HepG2 (cell line): ENCODE data around the gene LAMA5. TPM values are rescaled to one million over a fixed set of nuclear protein-coding genes. Genes with fewer than 3 reads are reported as not detected.

ENCODE experiments used
- HNF4G ChIP-seq, 2 experiments: sonication (generic) in 1 of 2; formaldehyde crosslinking in 1 of 2; IDR thresholded peaks; 2 replicates each; pipeline versions ENCODE4 v1.4.0 to v1.6.1; 2011 to 2020; ENCODE audit warnings: borderline replicate concordance in 2 of 2, low read depth in 2 of 2, mild to moderate bottlenecking in 2 of 2, low read length in 1 of 2, missing genetic modification reagents in 1 of 2, moderate library complexity in 1 of 2
- HNRNPL ChIP-seq: fragments of 200-400 bp; formaldehyde crosslinking; IDR thresholded peaks from 2 replicates; pipeline ENCODE4 v1.6.1; 2017; ENCODE audit warnings: mild to moderate bottlenecking, low read depth, low read length
- KAT2B ChIP-seq: fragments of 150-350 bp; IDR thresholded peaks from 2 replicates; pipeline ENCODE4 v1.6.1; 2014; ENCODE audit warnings: low read depth, low read length, borderline replicate concordance
- MTA3 ChIP-seq: sonication (generic); formaldehyde crosslinking; IDR thresholded peaks from 2 replicates; pipeline ENCODE4 v1.4.0; 2020; ENCODE audit warnings: missing genetic modification reagents
- ZFP62 ChIP-seq: sonication (generic); formaldehyde crosslinking; IDR thresholded peaks from 2 replicates; pipeline ENCODE4 v1.4.0; 2020; ENCODE audit warnings: missing genetic modification reagents
- ZNF10 ChIP-seq: sonication (generic); formaldehyde crosslinking; IDR thresholded peaks from 2 replicates; pipeline ENCODE4 v1.4.0; 2020; ENCODE audit warnings: mild to moderate bottlenecking, low read depth, missing genetic modification reagents, borderline replicate concordance
- ZNF274 ChIP-seq: sonication (generic); formaldehyde crosslinking; IDR thresholded peaks from 2 replicates; pipeline ENCODE4 v1.5.1; 2020; ENCODE audit warnings: mild to moderate bottlenecking, missing genetic modification reagents
- ZNF383 ChIP-seq: sonication (generic); formaldehyde crosslinking; IDR thresholded peaks from 2 replicates; pipeline ENCODE4 v1.4.0; 2020; ENCODE audit warnings: missing genetic modification reagents, mild to moderate bottlenecking, borderline replicate concordance
- ZNF674 ChIP-seq: sonication (generic); formaldehyde crosslinking; IDR thresholded peaks from 2 replicates; pipeline ENCODE4 v1.5.0; 2020; ENCODE audit warnings: low read depth, mild to moderate bottlenecking, missing genetic modification reagents
- polyA plus RNA-seq, 8 experiments: library from polyadenylated mRNA; depleted of rRNA in 3 of 8; stranded (reverse) in 7 of 8; unstranded in 1 of 8; fragments of >200 nt; fragmentation: Illumina TruSeq in 4 of 8; extraction: Trizol in 4 of 8; gene quantifications; 2 replicates each; pipeline versions ENCODE4 v1.2.1 to v1.2.3, GENCODE V29; 2011 to 2016; ENCODE audit warnings: low read depth in 4 of 8, missing spikeins in 1 of 8, mixed read lengths in 1 of 8; ENCODE audit not compliant: insufficient read depth in 1 of 8
- total RNA-seq, 5 experiments: library from RNA; depleted of rRNA; stranded (reverse); fragments of >200 nt; fragmentation: Illumina TruSeq; extraction: Trizol; gene quantifications; 2 replicates each; pipeline ENCODE4 v1.2.3, GENCODE V29; 2016; ENCODE audit warnings: low read depth in 1 of 5
- TF ChIP-seq, protein P1 (sequence below), 2 experiments: fragments of 450-650 bp in 1 of 2; sonication (generic) in 1 of 2; formaldehyde crosslinking in 1 of 2; IDR thresholded peaks; 2 replicates each; pipeline versions ENCODE4 v1.6.1 to v1.8.0; 2016 to 2022; ENCODE audit warnings: antibody characterized with exemption in 1 of 2, mild to moderate bottlenecking in 1 of 2, missing genetic modification reagents in 1 of 2
- TF ChIP-seq, protein P2 (sequence below): sonication (generic); formaldehyde crosslinking; IDR thresholded peaks from 2 replicates; pipeline ENCODE4 v1.4.0; 2020; ENCODE audit warnings: missing genetic modification reagents, mild to moderate bottlenecking, borderline replicate concordance
- TF ChIP-seq, protein P3 (sequence below): sonication (generic); formaldehyde crosslinking; IDR thresholded peaks from 2 replicates; pipeline ENCODE4 v1.4.0; 2020; ENCODE audit warnings: missing genetic modification reagents
- TF ChIP-seq, protein P4 (sequence below): sonication (generic); formaldehyde crosslinking; IDR thresholded peaks from 2 replicates; pipeline ENCODE4 v1.4.0; 2020; ENCODE audit warnings: missing genetic modification reagents

The LAMA5 gene
- total and polyA plus RNA-seq, 2 of the 13 experiments (the other 11 are each of a cell fraction or from before 2014, with no cell fraction given): 21.0 to 44.7 TPM

DNA sequence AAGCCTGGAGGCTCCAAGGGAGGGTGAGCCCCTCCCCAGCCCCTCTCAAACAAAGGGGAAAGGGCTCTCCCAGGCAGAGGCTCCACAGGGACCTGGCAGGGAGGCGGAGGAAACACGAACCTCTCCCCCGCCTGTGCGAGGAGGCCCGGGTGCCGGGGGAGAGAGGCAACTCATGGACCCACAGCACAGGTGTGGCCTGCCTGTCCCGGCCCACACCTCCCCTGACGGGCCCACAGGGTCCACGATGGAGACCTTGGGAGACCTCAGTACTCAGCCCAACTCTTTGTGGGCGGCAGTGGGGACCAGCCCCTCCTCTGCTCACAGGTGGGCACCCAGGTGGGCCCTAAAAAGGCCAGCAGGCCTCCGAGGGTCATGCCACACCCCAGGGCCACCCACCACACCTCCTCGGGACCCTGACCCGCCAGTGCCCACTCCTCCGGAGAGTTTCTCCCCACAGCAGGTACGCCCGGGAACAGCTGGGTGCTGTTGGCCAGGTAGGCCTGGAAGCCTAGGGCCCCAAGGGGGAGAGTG is 12.2 kb downstream of the LAMA5 start (continued):
- TF ChIP-seq, protein P1, sequence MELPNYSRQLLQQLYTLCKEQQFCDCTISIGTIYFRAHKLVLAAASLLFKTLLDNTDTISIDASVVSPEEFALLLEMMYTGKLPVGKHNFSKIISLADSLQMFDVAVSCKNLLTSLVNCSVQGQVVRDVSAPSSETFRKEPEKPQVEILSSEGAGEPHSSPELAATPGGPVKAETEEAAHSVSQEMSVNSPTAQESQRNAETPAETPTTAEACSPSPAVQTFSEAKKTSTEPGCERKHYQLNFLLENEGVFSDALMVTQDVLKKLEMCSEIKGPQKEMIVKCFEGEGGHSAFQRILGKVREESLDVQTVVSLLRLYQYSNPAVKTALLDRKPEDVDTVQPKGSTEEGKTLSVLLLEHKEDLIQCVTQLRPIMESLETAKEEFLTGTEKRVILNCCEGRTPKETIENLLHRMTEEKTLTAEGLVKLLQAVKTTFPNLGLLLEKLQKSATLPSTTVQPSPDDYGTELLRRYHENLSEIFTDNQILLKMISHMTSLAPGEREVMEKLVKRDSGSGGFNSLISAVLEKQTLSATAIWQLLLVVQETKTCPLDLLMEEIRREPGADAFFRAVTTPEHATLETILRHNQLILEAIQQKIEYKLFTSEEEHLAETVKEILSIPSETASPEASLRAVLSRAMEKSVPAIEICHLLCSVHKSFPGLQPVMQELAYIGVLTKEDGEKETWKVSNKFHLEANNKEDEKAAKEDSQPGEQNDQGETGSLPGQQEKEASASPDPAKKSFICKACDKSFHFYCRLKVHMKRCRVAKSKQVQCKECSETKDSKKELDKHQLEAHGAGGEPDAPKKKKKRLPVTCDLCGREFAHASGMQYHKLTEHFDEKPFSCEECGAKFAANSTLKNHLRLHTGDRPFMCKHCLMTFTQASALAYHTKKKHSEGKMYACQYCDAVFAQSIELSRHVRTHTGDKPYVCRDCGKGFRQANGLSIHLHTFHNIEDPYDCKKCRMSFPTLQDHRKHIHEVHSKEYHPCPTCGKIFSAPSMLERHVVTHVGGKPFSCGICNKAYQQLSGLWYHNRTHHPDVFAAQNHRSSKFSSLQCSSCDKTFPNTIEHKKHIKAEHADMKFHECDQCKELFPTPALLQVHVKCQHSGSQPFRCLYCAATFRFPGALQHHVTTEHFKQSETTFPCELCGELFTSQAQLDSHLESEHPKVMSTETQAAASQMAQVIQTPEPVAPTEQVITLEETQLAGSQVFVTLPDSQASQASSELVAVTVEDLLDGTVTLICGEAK (IDR thresholded peaks at IDR 0.05): no peak
- TF ChIP-seq, protein P1 (CRISPR knock-in tag; IDR thresholded peaks at IDR 0.05): 0 out of 2 replicates have a peak, but pooled peaks have one; percentile 12
- no peak for TF ChIP-seq ZFP62
- TF ChIP-seq HNRNPL: 0 out of 2 replicates have a peak, but pooled peaks have one; percentile 52
- TF ChIP-seq ZNF674 (CRISPR knock-in tag): no peak
- TF ChIP-seq MTA3: no peak
- no peak for TF ChIP-seq KAT2B
- TF ChIP-seq, protein P2, sequence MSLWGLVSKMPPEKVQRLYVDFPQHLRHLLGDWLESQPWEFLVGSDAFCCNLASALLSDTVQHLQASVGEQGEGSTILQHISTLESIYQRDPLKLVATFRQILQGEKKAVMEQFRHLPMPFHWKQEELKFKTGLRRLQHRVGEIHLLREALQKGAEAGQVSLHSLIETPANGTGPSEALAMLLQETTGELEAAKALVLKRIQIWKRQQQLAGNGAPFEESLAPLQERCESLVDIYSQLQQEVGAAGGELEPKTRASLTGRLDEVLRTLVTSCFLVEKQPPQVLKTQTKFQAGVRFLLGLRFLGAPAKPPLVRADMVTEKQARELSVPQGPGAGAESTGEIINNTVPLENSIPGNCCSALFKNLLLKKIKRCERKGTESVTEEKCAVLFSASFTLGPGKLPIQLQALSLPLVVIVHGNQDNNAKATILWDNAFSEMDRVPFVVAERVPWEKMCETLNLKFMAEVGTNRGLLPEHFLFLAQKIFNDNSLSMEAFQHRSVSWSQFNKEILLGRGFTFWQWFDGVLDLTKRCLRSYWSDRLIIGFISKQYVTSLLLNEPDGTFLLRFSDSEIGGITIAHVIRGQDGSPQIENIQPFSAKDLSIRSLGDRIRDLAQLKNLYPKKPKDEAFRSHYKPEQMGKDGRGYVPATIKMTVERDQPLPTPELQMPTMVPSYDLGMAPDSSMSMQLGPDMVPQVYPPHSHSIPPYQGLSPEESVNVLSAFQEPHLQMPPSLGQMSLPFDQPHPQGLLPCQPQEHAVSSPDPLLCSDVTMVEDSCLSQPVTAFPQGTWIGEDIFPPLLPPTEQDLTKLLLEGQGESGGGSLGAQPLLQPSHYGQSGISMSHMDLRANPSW: no peak
- TF ChIP-seq ZNF383: no peak
- TF ChIP-seq, protein P3, sequence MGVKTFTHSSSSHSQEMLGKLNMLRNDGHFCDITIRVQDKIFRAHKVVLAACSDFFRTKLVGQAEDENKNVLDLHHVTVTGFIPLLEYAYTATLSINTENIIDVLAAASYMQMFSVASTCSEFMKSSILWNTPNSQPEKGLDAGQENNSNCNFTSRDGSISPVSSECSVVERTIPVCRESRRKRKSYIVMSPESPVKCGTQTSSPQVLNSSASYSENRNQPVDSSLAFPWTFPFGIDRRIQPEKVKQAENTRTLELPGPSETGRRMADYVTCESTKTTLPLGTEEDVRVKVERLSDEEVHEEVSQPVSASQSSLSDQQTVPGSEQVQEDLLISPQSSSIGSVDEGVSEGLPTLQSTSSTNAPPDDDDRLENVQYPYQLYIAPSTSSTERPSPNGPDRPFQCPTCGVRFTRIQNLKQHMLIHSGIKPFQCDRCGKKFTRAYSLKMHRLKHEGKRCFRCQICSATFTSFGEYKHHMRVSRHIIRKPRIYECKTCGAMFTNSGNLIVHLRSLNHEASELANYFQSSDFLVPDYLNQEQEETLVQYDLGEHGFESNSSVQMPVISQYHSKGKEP (CRISPR knock-in tag): no peak
- TF ChIP-seq, protein P4, sequence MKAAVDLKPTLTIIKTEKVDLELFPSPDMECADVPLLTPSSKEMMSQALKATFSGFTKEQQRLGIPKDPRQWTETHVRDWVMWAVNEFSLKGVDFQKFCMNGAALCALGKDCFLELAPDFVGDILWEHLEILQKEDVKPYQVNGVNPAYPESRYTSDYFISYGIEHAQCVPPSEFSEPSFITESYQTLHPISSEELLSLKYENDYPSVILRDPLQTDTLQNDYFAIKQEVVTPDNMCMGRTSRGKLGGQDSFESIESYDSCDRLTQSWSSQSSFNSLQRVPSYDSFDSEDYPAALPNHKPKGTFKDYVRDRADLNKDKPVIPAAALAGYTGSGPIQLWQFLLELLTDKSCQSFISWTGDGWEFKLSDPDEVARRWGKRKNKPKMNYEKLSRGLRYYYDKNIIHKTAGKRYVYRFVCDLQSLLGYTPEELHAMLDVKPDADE (CRISPR knock-in tag): no peak
- no peak for TF ChIP-seq HNF4G (IDR thresholded peaks at IDR 0.05; ENCODE audit: borderline replicate concordance, low read depth, low read length)
- no peak for TF ChIP-seq HNF4G (CRISPR knock-in tag; IDR thresholded peaks at IDR 0.05; ENCODE audit: borderline replicate concordance, low read depth)
- TF ChIP-seq ZNF10 (CRISPR knock-in tag): no peak
- TF ChIP-seq ZNF274 (CRISPR knock-in tag): no peak
